MM.1S (cell line): ENCODE measurements around the gene FBLN7.
"Not testable (repeated sequence)": the region's sequence is repeated elsewhere in the genome, so short reads cannot be mapped to it uniquely, and the experiment has no call there.

Experiments used
- DNase-seq: peaks from one replicate; pipeline ENCODE4 v3.0.0-alpha.2; 2015
- H2AFZ ChIP-seq: fragments of 300-600 bp; sonication (generic); 2 replicates; pipeline ENCODE4 v1.6.0; 2016; ENCODE audit warnings: antibody characterized with exemption, low read length
- H3F3A ChIP-seq: fragments of 300-600 bp; sonication (generic); 2 replicates; pipeline ENCODE4 v1.6.1; 2016; ENCODE audit warnings: mild to moderate bottlenecking, antibody characterized with exemption, low read length, moderate library complexity, mixed read lengths; ENCODE audit not compliant: insufficient read depth
- H3K27ac ChIP-seq: fragments of 300-600 bp; sonication (generic); 2 replicates; pipeline ENCODE4 v1.5.1; 2016; ENCODE audit warnings: mild to moderate bottlenecking, low read length
- H3K27me3 ChIP-seq: fragments of 300-600 bp; sonication (generic); replicated peaks from 2 replicates; pipeline ENCODE4 v1.6.0; 2016; ENCODE audit warnings: low read length; ENCODE audit not compliant: insufficient read depth
- H3K36me3 ChIP-seq: fragments of 300-600 bp; sonication (generic); replicated peaks from 2 replicates; pipeline ENCODE4 v1.6.1; 2016; ENCODE audit warnings: mild to moderate bottlenecking, low read length, mixed read lengths; ENCODE audit not compliant: insufficient read depth
- H3K4me1 ChIP-seq: fragments of 300-600 bp; sonication (generic); 2 replicates; pipeline ENCODE4 v1.6.1; 2016; ENCODE audit warnings: low read length, mixed read lengths
- H3K4me2 ChIP-seq: fragments of 300-600 bp; sonication (generic); 2 replicates; pipeline ENCODE4 v1.6.0; 2016; ENCODE audit warnings: low read depth, low read length
- H3K4me3 ChIP-seq: fragments of 300-600 bp; sonication (generic); 2 replicates; pipeline ENCODE4 v1.5.1; 2016; ENCODE audit warnings: low read length, mixed read lengths
- H3K79me2 ChIP-seq: fragments of 300-600 bp; sonication (generic); 2 replicates; pipeline ENCODE4 v1.6.1; 2016; ENCODE audit warnings: mixed run types, low read length, mixed read lengths
- H3K9ac ChIP-seq: fragments of 300-600 bp; sonication (generic); 2 replicates; pipeline ENCODE4 v1.6.1; 2016; ENCODE audit warnings: low read length, mixed read lengths
- H3K9me2 ChIP-seq: fragments of 300-600 bp; sonication (generic); replicated peaks from 2 replicates; pipeline ENCODE4 v1.6.1; 2016; ENCODE audit warnings: mild to moderate bottlenecking, low read length, mixed read lengths; ENCODE audit not compliant: insufficient read depth
- H3K9me3 ChIP-seq: fragments of 300-600 bp; sonication (generic); replicated peaks from 2 replicates; pipeline ENCODE4 v1.6.1; 2016; ENCODE audit warnings: mild to moderate bottlenecking, low read length, mixed read lengths; ENCODE audit not compliant: insufficient read depth
- H4K20me1 ChIP-seq: fragments of 300-600 bp; sonication (generic); 2 replicates; pipeline ENCODE4 v1.6.1; 2016; ENCODE audit warnings: mild to moderate bottlenecking, low read length, moderate library complexity, mixed read lengths; ENCODE audit not compliant: insufficient read depth
- EZH2 ChIP-seq: fragments of 300-600 bp; sonication (generic); optimal IDR thresholded peaks from 2 replicates; pipeline ENCODE3; 2017; ENCODE audit warnings: low read depth, mild to moderate bottlenecking, antibody characterized with exemption, low read length, mixed read lengths
- EZH2phosphoT487 ChIP-seq: fragments of 300-600 bp; sonication (generic); IDR thresholded peaks from 2 replicates; pipeline ENCODE4 v1.6.1; 2018; ENCODE audit warnings: antibody characterized with exemption, low read length
- TF ChIP-seq, protein P1 (sequence below): fragments of 300-600 bp; sonication (generic); IDR thresholded peaks from 2 replicates; pipeline ENCODE4 v1.5.1; 2016; ENCODE audit warnings: antibody characterized with exemption, low read length, mixed read lengths

FBLN7 gene

GRCh38 chr2:112108178-112108832 is 29.9 kb upstream of the FBLN7 start:
- Histone ChIP-seq H3K79me2 (no peaks in the 10 kb centered on the region), H3K9me3 (no peaks in the 10 kb centered on the region), H3K4me2 (no peak overlapping the region), H4K20me1 (no peaks in the 10 kb centered on the region), H3K9ac (no peak overlapping the region), H2AFZ (no peak overlapping the region), H3K9me2 (no peaks in the 10 kb centered on the region), H3K4me3 (no peak overlapping the region), H3K27me3 (no peaks in the 10 kb centered on the region), H3K4me1 (no peaks in the 10 kb centered on the region), H3K27ac (no peak overlapping the region), H3F3A (no peaks in the 10 kb centered on the region), H3K36me3 (0 out of 2 replicates have a peak, but pooled peaks cover 6% of the 10 kb centered on the region)
- TF ChIP-seq EZH2phosphoT487: no peak
- TF ChIP-seq, protein P1, sequence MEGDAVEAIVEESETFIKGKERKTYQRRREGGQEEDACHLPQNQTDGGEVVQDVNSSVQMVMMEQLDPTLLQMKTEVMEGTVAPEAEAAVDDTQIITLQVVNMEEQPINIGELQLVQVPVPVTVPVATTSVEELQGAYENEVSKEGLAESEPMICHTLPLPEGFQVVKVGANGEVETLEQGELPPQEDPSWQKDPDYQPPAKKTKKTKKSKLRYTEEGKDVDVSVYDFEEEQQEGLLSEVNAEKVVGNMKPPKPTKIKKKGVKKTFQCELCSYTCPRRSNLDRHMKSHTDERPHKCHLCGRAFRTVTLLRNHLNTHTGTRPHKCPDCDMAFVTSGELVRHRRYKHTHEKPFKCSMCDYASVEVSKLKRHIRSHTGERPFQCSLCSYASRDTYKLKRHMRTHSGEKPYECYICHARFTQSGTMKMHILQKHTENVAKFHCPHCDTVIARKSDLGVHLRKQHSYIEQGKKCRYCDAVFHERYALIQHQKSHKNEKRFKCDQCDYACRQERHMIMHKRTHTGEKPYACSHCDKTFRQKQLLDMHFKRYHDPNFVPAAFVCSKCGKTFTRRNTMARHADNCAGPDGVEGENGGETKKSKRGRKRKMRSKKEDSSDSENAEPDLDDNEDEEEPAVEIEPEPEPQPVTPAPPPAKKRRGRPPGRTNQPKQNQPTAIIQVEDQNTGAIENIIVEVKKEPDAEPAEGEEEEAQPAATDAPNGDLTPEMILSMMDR: no peak
- no peak for DNase-seq

DNA sequence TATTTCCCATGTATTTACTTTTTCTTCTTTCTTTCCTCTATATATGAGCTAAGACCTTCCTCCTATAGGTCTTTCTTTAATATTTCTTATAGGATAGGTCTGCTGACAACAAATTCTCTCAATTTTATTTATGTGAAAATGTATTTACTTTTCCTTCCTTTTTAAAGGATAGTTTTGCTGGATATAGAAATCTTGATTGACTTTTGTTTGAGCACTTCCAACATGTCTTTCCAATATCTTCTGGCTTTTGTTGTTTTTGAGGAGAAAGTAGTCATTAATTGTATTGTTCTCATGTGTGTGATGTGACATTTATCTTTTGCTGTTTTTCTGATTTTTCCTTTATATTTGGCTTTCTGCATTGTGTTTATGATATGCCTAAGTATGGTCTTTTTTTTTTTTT is 28.9 kb upstream of the FBLN7 start:
- no peaks in the 10 kb centered on the region for H3K4me1 ChIP-seq
- H3K9ac ChIP-seq: no peak overlapping the region
- no peaks in the 10 kb centered on the region for H3F3A ChIP-seq
- no peaks in the 10 kb centered on the region for H4K20me1 ChIP-seq
- no peak for DNase-seq
- H3K27ac ChIP-seq: no peak overlapping the region
- TF ChIP-seq EZH2: no peak
- no peak for TF ChIP-seq EZH2phosphoT487
- TF ChIP-seq, protein P1: no peak
- no peaks in the 10 kb centered on the region for H3K9me3 ChIP-seq
- H3K4me3 ChIP-seq: no peak overlapping the region
- no peaks in the 10 kb centered on the region for H3K9me2 ChIP-seq
- H3K4me2 ChIP-seq: no peak overlapping the region
- H2AFZ ChIP-seq: no peak overlapping the region
- 0 out of 2 replicates have a peak, but pooled peaks cover 6% of the 10 kb centered on the region for H3K36me3 ChIP-seq
- H3K79me2 ChIP-seq: no peaks in the 10 kb centered on the region
- H3K27me3 ChIP-seq: no peaks in the 10 kb centered on the region

DNA sequence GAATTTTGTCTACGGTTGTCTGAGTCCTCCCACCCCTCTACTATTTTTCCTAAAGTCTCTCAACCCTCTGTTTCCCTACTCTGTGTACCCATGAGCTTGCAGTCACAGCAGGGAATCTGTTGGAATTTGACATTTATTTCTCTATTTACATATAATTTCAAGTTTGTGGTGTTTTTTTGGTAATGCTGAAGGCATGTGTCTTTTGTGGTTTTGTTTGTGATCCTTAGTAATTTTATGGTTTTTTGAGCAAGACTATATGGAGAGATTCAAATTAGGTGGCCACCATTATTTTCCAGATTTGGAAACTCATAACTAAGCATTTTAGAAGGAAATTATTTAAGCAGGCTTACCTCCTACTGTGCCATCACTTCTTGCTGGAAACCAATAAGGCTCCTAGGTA is 27.2 kb upstream of the FBLN7 start:
- no peak for DNase-seq
- TF ChIP-seq, protein P1: no peak
- TF ChIP-seq EZH2 (no peak), EZH2phosphoT487 (no peak)
- H3K36me3 ChIP-seq: 0 out of 2 replicates have a peak, but pooled peaks cover 6% of the 10 kb centered on the region

GRCh38 chr2:112113354-112113753 is 24.8 kb upstream of the FBLN7 start:
- not testable (repeated sequence) for H3K27me3 ChIP-seq, DNase-seq, H3K36me3 ChIP-seq

More for the DNA sequence above, 27.2 kb upstream of the FBLN7 start:
- H2AFZ ChIP-seq: no peak overlapping the region
- no peak overlapping the region for H3K27ac ChIP-seq
- no peak overlapping the region for H3K4me2 ChIP-seq
- H3K9me3 ChIP-seq: no peaks in the 10 kb centered on the region
- no peaks in the 10 kb centered on the region for H3K27me3 ChIP-seq
- H3K9me2 ChIP-seq: no peaks in the 10 kb centered on the region
- no peaks in the 10 kb centered on the region for H3K79me2 ChIP-seq
- H3F3A ChIP-seq: no peaks in the 10 kb centered on the region
- no peak overlapping the region for H3K4me3 ChIP-seq
- H4K20me1 ChIP-seq: no peaks in the 10 kb centered on the region
- H3K4me1 ChIP-seq: no peaks in the 10 kb centered on the region
- no peak overlapping the region for H3K9ac ChIP-seq

More at GRCh38 chr2:112113354-112113753, 24.8 kb upstream of the FBLN7 start:
- not testable (repeated sequence) for H3K79me2 ChIP-seq, H3F3A ChIP-seq, H3K9ac ChIP-seq, H3K9me2 ChIP-seq, H3K4me2 ChIP-seq, H3K4me3 ChIP-seq, H3K4me1 ChIP-seq, H2AFZ ChIP-seq, H3K27ac ChIP-seq, H3K9me3 ChIP-seq, H4K20me1 ChIP-seq
